Smooth muscle cell of the brain vasculature (primary cell): Measurements from ENCODE around the gene C1QTNF2.
"Not testable (repeated sequence)": the region's sequence is repeated elsewhere in the genome, so short reads cannot be mapped to it uniquely, and the experiment has no call there.

Source experiments
- DNase-seq: peaks from one replicate; pipeline ENCODE4 v3.0.0-alpha.2; 2012; ENCODE audit warnings: low read depth, low spot score

Gene C1QTNF2

GRCh38 chr5:160341309-160341870, 29.0 kb downstream of the C1QTNF2 start:
- no peak for DNase-seq

GRCh38 chr5:160340513-160340912, 29.9 kb downstream of the C1QTNF2 start:
- not testable (repeated sequence) for DNase-seq

GRCh38 chr5:160339406-160340130, 30.9 kb downstream of the C1QTNF2 start:
- DNase-seq = no peak

- not testable (repeated sequence) for DNase-seq
Measured at GRCh38 chr5:160334716-160335115, 35.7 kb downstream of the C1QTNF2 start.

GRCh38 chr5:160333721-160334120, 36.7 kb downstream of the C1QTNF2 start:
- no peak for DNase-seq

GRCh38 chr5:160330212-160330611, 40.2 kb downstream of the C1QTNF2 start:
- DNase-seq = no peak

- DNase-seq = no peak
Measured at GRCh38 chr5:160327818-160328217, 42.6 kb downstream of the C1QTNF2 start.

- no peak for DNase-seq
Measured at GRCh38 chr5:160326981-160327380, 43.4 kb downstream of the C1QTNF2 start.

GRCh38 chr5:160325716-160326115, 44.7 kb downstream of the C1QTNF2 start:
- DNase-seq = no peak

GRCh38 chr5:160324886-160325285, 45.5 kb downstream of the C1QTNF2 start:
- DNase-seq = no peak

GRCh38 chr5:160318409-160318808, 52.0 kb downstream of the C1QTNF2 start:
- no peak for DNase-seq

- DNase-seq = no peak
Measured at GRCh38 chr5:160317434-160317833, 53.0 kb downstream of the C1QTNF2 start.

- DNase-seq = no peak
Measured at GRCh38 chr5:160315968-160316367, 54.5 kb downstream of the C1QTNF2 start.

GRCh38 chr5:160312960-160313727, 57.3 kb downstream of the C1QTNF2 start:
- no peak for DNase-seq

GRCh38 chr5:160312134-160312959, 58.1 kb downstream of the C1QTNF2 start, which contains the start of gene CCNJL:
TSS of gene CCNJL (minus strand) at chr5:160312564. CDS start at chr5:160311923, 641 bp downstream.
- DNase-seq = no peak

- no peak for DNase-seq
Measured at GRCh38 chr5:160311491-160312133, 58.8 kb downstream of the C1QTNF2 start.

- no peak for DNase-seq
Measured at GRCh38 chr5:160310552-160311295, 59.7 kb downstream of the C1QTNF2 start.

GRCh38 chr5:160310140-160310539, 60.3 kb downstream of the C1QTNF2 start:
- no peak for DNase-seq

- no peak for DNase-seq
Measured at GRCh38 chr5:160306696-160307095, 63.7 kb downstream of the C1QTNF2 start.

GRCh38 chr5:160305319-160305718, 65.1 kb downstream of the C1QTNF2 start:
- DNase-seq = no peak
